HepG2 (cell line): ENCODE results near the gene KLKB1. TPM values are rescaled to one million over a fixed set of nuclear protein-coding genes. Genes with fewer than 3 reads are reported as not detected.

Experiments used
- BRCA1 ChIP-seq: sonication (generic); formaldehyde crosslinking; IDR thresholded peaks from 2 replicates; pipeline ENCODE4 v1.4.0; 2020; ENCODE audit warnings: missing genetic modification reagents
- DBP ChIP-seq: sonication (generic); formaldehyde crosslinking; IDR thresholded peaks from 2 replicates; pipeline ENCODE4 v1.4.0; 2020; ENCODE audit warnings: missing genetic modification reagents; ENCODE audit errors: not compliant biosample characterization
- MAFF ChIP-seq: IDR thresholded peaks from 2 replicates; pipeline ENCODE4 v1.6.1; 2011; ENCODE audit warnings: low read depth, low read length, improper control_type of control experiment
- MTA3 ChIP-seq: sonication (generic); formaldehyde crosslinking; IDR thresholded peaks from 2 replicates; pipeline ENCODE4 v1.4.0; 2020; ENCODE audit warnings: missing genetic modification reagents
- NFRKB ChIP-seq: fragments of 450-650 bp; IDR thresholded peaks from 2 replicates; pipeline ENCODE4 v1.6.1; 2017
- PPARG ChIP-seq: conservative IDR thresholded peaks from 2 replicates; pipeline ENCODE4 v1.6.1; 2016; ENCODE audit warnings: missing biosample characterization, missing genetic modification reagents
- REST ChIP-seq, 2 experiments: IDR thresholded peaks; 2 replicates each; pipeline ENCODE4 v1.6.1; 2011 to 2012; ENCODE audit warnings: low read length in 2 of 2, borderline replicate concordance in 1 of 2, low read depth in 1 of 2, mild to moderate bottlenecking in 1 of 2, moderate library complexity in 1 of 2
- ZBTB33 ChIP-seq: sonication (generic); formaldehyde crosslinking; IDR thresholded peaks from 2 replicates; pipeline ENCODE4 v1.4.0; 2020; ENCODE audit warnings: missing genetic modification reagents
- ZNF207 ChIP-seq: fragments of 450-650 bp; IDR thresholded peaks from 2 replicates; pipeline ENCODE4 v1.6.1; 2016; ENCODE audit warnings: antibody characterized with exemption, borderline replicate concordance
- ZNF296 ChIP-seq: sonication (generic); formaldehyde crosslinking; conservative IDR thresholded peaks from 2 replicates; pipeline ENCODE4 v1.5.0; 2020; ENCODE audit warnings: mild to moderate bottlenecking, missing genetic modification reagents
- ZNF512 ChIP-seq: sonication (generic); formaldehyde crosslinking; IDR thresholded peaks from 2 replicates; pipeline ENCODE4 v1.4.0; 2020; ENCODE audit warnings: mild to moderate bottlenecking, missing genetic modification reagents
- ZNF670 ChIP-seq: sonication (generic); formaldehyde crosslinking; IDR thresholded peaks from 2 replicates; pipeline ENCODE4 v1.8.0; 2022; ENCODE audit warnings: mild to moderate bottlenecking, missing genetic modification reagents, borderline replicate concordance
- ZNF691 ChIP-seq: sonication (generic); formaldehyde crosslinking; IDR thresholded peaks from 2 replicates; pipeline ENCODE4 v1.4.0; 2020; ENCODE audit warnings: missing genetic modification reagents, low read depth, mild to moderate bottlenecking, borderline replicate concordance
- ZNF75D ChIP-seq: sonication (generic); formaldehyde crosslinking; IDR thresholded peaks from 2 replicates; pipeline ENCODE4 v1.8.1; 2023; ENCODE audit warnings: missing genetic modification reagents, mild to moderate bottlenecking, borderline replicate concordance
- ZNF782 ChIP-seq: sonication (generic); formaldehyde crosslinking; IDR thresholded peaks from 2 replicates; pipeline ENCODE4 v1.4.0; 2020; ENCODE audit warnings: missing genetic modification reagents, mild to moderate bottlenecking, borderline replicate concordance
- ZNF790 ChIP-seq: sonication (generic); formaldehyde crosslinking; IDR thresholded peaks from 2 replicates; pipeline ENCODE4 v1.8.0; 2022; ENCODE audit warnings: missing genetic modification reagents, mild to moderate bottlenecking, borderline replicate concordance
- ZSCAN21 ChIP-seq: sonication (generic); formaldehyde crosslinking; IDR thresholded peaks from 2 replicates; pipeline ENCODE4 v1.8.0; 2022; ENCODE audit warnings: mild to moderate bottlenecking, missing genetic modification reagents, moderate library complexity, borderline replicate concordance
- ZSCAN31 ChIP-seq: sonication (generic); formaldehyde crosslinking; IDR thresholded peaks from 2 replicates; pipeline ENCODE4 v1.5.0; 2020; ENCODE audit warnings: low read depth, mild to moderate bottlenecking, missing genetic modification reagents
- polyA plus RNA-seq, 8 experiments: library from polyadenylated mRNA; depleted of rRNA in 3 of 8; stranded (reverse) in 7 of 8; unstranded in 1 of 8; fragments of >200 nt; fragmentation: Illumina TruSeq in 4 of 8; extraction: Trizol in 4 of 8; gene quantifications; 2 replicates each; pipeline versions ENCODE4 v1.2.1 to v1.2.3, GENCODE V29; 2011 to 2016; ENCODE audit warnings: low read depth in 4 of 8, missing spikeins in 1 of 8, mixed read lengths in 1 of 8; ENCODE audit not compliant: insufficient read depth in 1 of 8
- total RNA-seq, 5 experiments: library from RNA; depleted of rRNA; stranded (reverse); fragments of >200 nt; fragmentation: Illumina TruSeq; extraction: Trizol; gene quantifications; 2 replicates each; pipeline ENCODE4 v1.2.3, GENCODE V29; 2016; ENCODE audit warnings: low read depth in 1 of 5

Gene KLKB1
- total and polyA plus RNA-seq, 2 of the 13 experiments (the other 11 are each of a cell fraction or from before 2014, with no cell fraction given), result 0.26 to 0.49 TPM

GRCh38 chr4:186191200-186192065 lies 35.9 kb upstream of the KLKB1 start, which contains the start of gene CYP4V2 (continued):
- TF ChIP-seq MTA3 (CRISPR knock-in tag) (no peak), PPARG (CRISPR knock-in tag) (peak; percentile 62), NFRKB (no peak), ZNF207 (no peak), BRCA1 (CRISPR knock-in tag) (peak; percentile 72; the same call in 1 of the 2 replicates), ZNF75D (no peak), ZSCAN21 (CRISPR knock-in tag) (peak; percentile 59; the same call in 1 of the 2 replicates), ZNF670 (peak; percentile 81; the same call in 1 of the 2 replicates), ZNF691 (CRISPR knock-in tag) (no peak; the same call in 1 of the 2 replicates), ZSCAN31 (peak; percentile 94), MAFF (no peak), REST (IDR thresholded peaks at IDR 0.05; ENCODE audit: borderline replicate concordance in 1 of 2, low read depth in 1 of 2, low read length in 2 of 2) (peak in 1 of 2 experiments; percentile 69; a peak in 1 of 4 replicates), ZNF790 (CRISPR knock-in tag) (no peak), DBP (CRISPR knock-in tag) (no peak), ZNF512 (CRISPR knock-in tag) (no peak), ZBTB33 (peak; percentile 44; the same call in 1 of the 2 replicates), ZNF782 (CRISPR knock-in tag) (no peak; the same call in 1 of the 2 replicates), ZNF296 (CRISPR knock-in tag) (no peak)
